Kidney (tissue), 14 donors: Measurements from ENCODE around the gene COL6A1. TPM values are rescaled to one million over a fixed set of nuclear protein-coding genes. Genes with fewer than 3 reads are reported as not detected.
"Not testable (repeated sequence)": the region's sequence is repeated elsewhere in the genome, so short reads cannot be mapped to it uniquely, and the experiment has no call there.

Source experiments
- DNase-seq, 5 donors: peaks; one replicate each; pipeline ENCODE4 v3.0.0-alpha.2; 2013 to 2020
- FAIRE-seq: peaks from 2 replicates; lab custom pipeline; 2012; peaks lifted over from hg19 to GRCh38; lab: Jason Lieb, UNC
- H3K27ac ChIP-seq, 2 donors: one replicate each; pipeline ENCODE4 v1.7.0; 2013; ENCODE audit warnings: low read depth in 2 of 2, low read length in 2 of 2, inconsistent platforms in 1 of 2
- H3K27me3 ChIP-seq: one replicate; pipeline ENCODE4 v1.7.1; 2013; ENCODE audit warnings: low read length, inconsistent platforms; ENCODE audit not compliant: control insufficient read depth, insufficient read depth
- H3K36me3 ChIP-seq, 3 donors: one replicate each; pipeline versions ENCODE4 v1.7.0 to v1.7.1; 2013; ENCODE audit warnings: low read length in 3 of 3, control low read depth in 1 of 3, inconsistent platforms in 1 of 3; ENCODE audit not compliant: insufficient read depth in 3 of 3, control insufficient read depth in 2 of 3
- H3K4me1 ChIP-seq, 3 donors: one replicate each; pipeline versions ENCODE4 v1.7.0 to v1.7.1; 2013; ENCODE audit warnings: low read length in 3 of 3, inconsistent platforms in 1 of 3, low read depth in 1 of 3; ENCODE audit not compliant: control insufficient read depth in 2 of 3, insufficient read depth in 2 of 3
- H3K4me3 ChIP-seq, 3 donors: one replicate each; pipeline versions ENCODE4 v1.7.0 to v1.8.1; 2013; ENCODE audit warnings: low read length in 3 of 3, control low read depth in 1 of 3, inconsistent platforms in 1 of 3
- H3K9ac ChIP-seq, 3 donors: one replicate each; pipeline versions ENCODE4 v1.7.0 to v1.7.1; 2013; ENCODE audit warnings: low read length in 3 of 3, control low read depth in 1 of 3, inconsistent platforms in 1 of 3
- H3K9me3 ChIP-seq, 3 donors: one replicate each; pipeline versions ENCODE4 v1.7.0 to v1.7.1; 2013; ENCODE audit warnings: low read length in 3 of 3, control low read depth in 1 of 3, inconsistent platforms in 1 of 3; ENCODE audit not compliant: control insufficient read depth in 2 of 3, insufficient read depth in 1 of 3
- CTCF ChIP-seq: IDR thresholded peaks from 3 replicates; pipeline ENCODE4 v1.5.1; 2012; ENCODE audit warnings: mild to moderate bottlenecking, moderate library complexity, borderline replicate concordance; ENCODE audit not compliant: insufficient read depth; ENCODE audit errors: extremely low read depth
- intact Hi-C: fragments of 100-400 bp; cut with DNase I; formaldehyde crosslinking; loops from one replicate; pipeline ENCODE4 v1.11.1; 2022
- polyA plus RNA-seq: library from polyadenylated mRNA; stranded (reverse); fragments of 350-450 nt; fragmentation: Illumina TruSeq; extraction: RNeasy Lipid Tissue Mini Kit (QIAGEN cat#74804); gene quantifications from one replicate; pipeline ENCODE4 v1.2.3, GENCODE V29; 2014; ENCODE audit warnings: low read depth, low replicate concordance; ENCODE audit not compliant: insufficient read depth
- total RNA-seq: library from RNA; stranded (reverse); fragmentation: NEBNext Ultra II Directional; extraction: Animal tissue kit (Norgen Biotek cat#: 25700); gene quantifications from one replicate; pipeline ENCODE4 v1.2.1, GENCODE V29; 2021
- donor health status: control.
- donor health status: control.
- donor health status: control.
- donor health status: control.
- donor health status: control.
- donor health status: DM: yes; HTN: yes; CAD: no.
- donor health status: Normal renal cell carcinoma (clear cell type).

The COL6A1 gene
- total and polyA plus RNA-seq, 2 donors from 2014 or later, result 112 to 127 TPM

- no peaks in the 10 kb centered on the region for H3K36me3 ChIP-seq
- FAIRE-seq, result no peak
- intact Hi-C loops, result loop anchor here (10.0 kb wide), 1 partner anchor 130 kb away; no protein-coding TSS in a partner anchor
- DNase-seq, result peak in 4 of 5 donors; percentile 48 to 87 (median 76)
- H3K9ac ChIP-seq, result peak overlapping the region in 2 of 3 donors; percentile 37 to 61
- TF ChIP-seq CTCF, result no peak
- no peaks in the 10 kb centered on the region for H3K27me3 ChIP-seq
- peaks cover 0 to 17% (median 0%) of the 10 kb centered on the region in 3 donors for H3K4me1 ChIP-seq
- peak overlapping the region; percentile 78 to 89 for H3K27ac ChIP-seq
- peak overlapping the region; percentile 11 to 63 (median 56) for H3K4me3 ChIP-seq
- no peaks in the 10 kb centered on the region for H3K9me3 ChIP-seq
These were observed 7.2 kb upstream of the COL6A1 start for GRCh38 chr21:45974073-45975019.

DNA sequence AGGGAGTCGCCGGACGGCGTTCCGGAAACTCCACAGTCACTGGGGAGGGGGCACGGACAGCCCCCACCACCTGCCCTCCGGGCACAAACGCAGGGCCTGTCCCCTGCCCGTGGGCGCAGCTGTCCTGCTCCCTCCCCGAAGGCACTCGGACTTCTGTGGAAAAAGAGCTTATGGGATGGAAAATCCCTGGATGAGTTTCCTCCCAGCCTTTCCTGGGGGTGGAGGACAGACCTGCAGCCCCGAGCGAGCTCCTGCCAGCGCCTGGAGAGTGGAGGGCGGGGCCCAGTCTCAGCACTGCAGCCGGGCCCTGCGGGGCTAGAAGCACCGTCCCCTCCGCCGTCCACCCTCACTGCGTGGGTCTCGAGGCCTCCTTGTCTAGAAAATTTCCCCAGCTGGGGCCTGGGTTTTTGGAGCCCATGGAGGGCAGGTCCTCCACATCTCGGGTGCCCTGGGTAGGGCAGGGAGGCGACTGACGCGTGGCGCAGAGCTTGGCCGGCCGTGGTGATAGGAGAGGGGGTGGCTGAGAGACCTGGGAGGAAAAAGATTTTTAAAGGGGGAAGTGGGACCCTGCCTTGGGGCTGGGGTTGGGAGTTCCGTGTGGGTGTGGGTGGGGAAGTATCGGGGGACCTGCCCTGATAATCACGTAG, 6.4 kb upstream of the COL6A1 start:
- Histone ChIP-seq H3K4me3 (peak overlapping the region in 1 of 3 donors; percentile 63), H3K27ac (peak overlapping the region; percentile 20 to 43), H3K9ac (no peak overlapping the region), H3K27me3 (no peaks in the 10 kb centered on the region), H3K9me3 (no peaks in the 10 kb centered on the region), H3K36me3 (no peaks in the 10 kb centered on the region), H3K4me1 (peaks cover 0 to 17% (median 0%) of the 10 kb centered on the region in 3 donors)
- DNase-seq (peak in 3 of 5 donors; percentile 37 to 77 (median 66)), FAIRE-seq (no peak)
- intact Hi-C loops, result loop anchor here (10.0 kb wide), 1 partner anchor 130 kb away; no protein-coding TSS in a partner anchor
- no peak for TF ChIP-seq CTCF

GRCh38 chr21:45975667-45976409, 5.7 kb upstream of the COL6A1 start:
- not testable (repeated sequence) for DNase-seq, H3K9me3 ChIP-seq, H3K36me3 ChIP-seq, H3K27ac ChIP-seq, FAIRE-seq, H3K27me3 ChIP-seq, H3K9ac ChIP-seq, H3K4me3 ChIP-seq
- peaks cover 0 to 18% (median 1%) of the 10 kb centered on the region in 3 donors for H3K4me1 ChIP-seq
- intact Hi-C loops, result loop anchor here (10.0 kb wide), 1 partner anchor 129 kb away; no protein-coding TSS in a partner anchor
